Anterior cingulate cortex (tissue), 58 donors: ENCODE data around the gene ASCC1.

Source experiments
- DNase-seq, 58 donors: peaks; one replicate each; lab custom pipeline; 2025; lab: John Stamatoyannopoulos, UW

ASCC1 gene

GRCh38 chr10:72059843-72060822 lies 155.9 kb downstream of the ASCC1 start:
- DNase-seq: no peak

DNA sequence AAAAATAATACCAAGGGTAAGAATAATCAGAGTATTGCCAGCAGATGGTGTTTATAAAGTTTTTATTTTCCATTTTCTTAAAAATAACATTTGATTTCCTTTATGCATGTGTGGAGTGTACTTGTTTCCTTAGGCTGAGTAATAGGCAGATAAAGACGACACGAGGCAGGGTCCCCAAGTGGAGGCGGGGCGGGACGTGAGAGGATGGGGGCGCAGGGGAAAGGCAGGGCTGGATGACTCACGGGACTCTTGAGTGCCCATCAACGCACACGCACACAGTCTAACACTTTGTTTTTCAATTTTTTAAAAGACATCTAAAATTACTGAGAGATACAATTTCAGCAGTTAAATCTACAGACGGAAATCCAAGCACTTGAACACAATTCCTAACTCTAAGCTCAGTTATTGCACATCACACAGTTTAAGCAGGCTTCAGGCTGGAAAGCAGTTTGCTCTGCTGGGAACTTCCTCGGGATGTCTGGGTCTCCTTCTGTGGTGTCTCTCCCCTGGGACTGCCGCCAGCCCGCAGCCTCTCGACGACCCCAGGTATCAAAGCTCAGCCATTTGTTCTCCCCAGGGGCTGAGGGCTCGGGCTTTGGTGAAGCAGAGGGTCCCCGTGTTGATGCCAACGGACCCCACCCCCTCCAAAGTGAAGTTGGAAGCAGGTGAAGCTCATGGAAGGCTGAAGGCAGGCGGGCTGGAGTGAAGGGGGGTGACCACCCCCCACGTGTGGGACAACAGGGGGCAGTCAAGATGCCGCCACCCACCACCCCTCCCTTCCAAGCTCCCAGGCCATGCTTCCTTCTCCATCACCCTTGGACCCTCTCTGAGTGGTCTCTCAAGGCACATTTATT lies 156.9 kb downstream of the ASCC1 start:
- peak in 1 of 58 donors; percentile 12 for DNase-seq

DNA sequence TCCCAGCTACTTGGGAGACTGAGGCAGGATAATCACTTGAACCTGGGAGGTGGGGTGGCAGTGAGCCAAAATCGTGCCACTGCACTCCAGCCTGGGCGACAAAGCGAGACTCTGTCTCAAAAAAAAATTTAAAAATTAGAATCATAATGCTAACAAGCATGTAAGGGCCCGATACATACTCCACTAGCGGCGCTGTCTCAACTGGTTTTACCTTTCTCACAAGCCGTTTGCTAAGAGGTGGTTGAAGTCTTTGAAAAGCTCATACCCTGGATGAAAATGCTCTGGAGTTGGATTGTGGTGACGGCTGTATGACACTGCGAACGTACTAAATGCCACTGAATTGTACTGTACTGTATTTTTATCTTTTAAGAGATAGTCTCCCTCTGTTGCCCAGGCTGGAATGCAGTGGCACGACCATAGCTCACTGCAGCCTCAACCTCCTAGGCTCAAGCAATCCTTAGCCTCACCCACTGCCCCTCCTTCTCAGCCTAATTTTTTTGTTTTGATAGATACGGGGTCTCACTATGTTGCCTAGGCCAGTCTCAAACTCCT lies 157.7 kb downstream of the ASCC1 start:
- DNase-seq: no peak

- peak in 2 of 58 donors; percentile 6 to 16 for DNase-seq
These were observed 158.9 kb downstream of the ASCC1 start for GRCh38 chr10:72056932-72057751.

GRCh38 chr10:72056113-72056512 lies 160.0 kb downstream of the ASCC1 start:
- DNase-seq: no peak

- DNase-seq: no peak
These were observed 162.4 kb downstream of the ASCC1 start for GRCh38 chr10:72053690-72054089.

- no peak for DNase-seq
These were observed 165.2 kb downstream of the ASCC1 start for GRCh38 chr10:72050873-72051272.

DNA sequence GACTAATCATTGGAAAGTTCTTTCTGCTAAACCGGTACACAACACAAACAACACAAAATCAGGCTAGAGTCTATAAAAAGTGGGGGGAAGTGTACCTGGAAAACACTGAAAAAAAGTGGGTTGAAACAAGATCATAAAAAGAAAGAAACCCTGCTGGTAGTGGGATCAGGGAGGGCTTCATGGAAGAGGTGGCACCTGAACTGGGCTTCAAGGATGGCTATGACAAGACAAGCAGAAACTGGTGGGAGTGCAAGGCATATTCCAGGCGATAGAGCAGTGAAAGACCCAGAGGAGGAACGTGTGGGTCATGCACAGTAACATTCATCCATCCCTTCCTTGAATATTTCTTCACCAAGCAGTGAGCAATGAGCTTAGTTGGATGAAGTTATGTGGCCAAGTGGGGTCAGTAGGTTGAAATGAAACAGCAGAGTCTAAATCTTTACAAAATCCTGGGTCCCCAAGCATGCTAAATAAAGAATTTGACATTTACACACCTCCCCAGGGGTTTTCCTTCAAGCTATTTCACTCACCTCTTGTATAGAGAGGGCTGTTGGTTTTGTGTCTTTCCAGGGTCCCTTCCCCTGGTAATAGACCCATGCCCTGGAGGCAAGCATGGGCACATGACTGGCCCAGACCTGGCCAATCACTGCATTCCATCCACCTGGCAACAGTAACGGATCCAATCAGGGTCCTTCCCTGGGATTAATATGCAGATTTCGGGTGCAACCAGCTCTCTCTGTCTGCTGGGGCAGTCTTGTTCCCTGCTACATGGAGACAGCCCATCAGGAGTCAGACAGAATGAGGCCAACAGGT lies 165.9 kb downstream of the ASCC1 start:
- DNase-seq: no peak

DNA sequence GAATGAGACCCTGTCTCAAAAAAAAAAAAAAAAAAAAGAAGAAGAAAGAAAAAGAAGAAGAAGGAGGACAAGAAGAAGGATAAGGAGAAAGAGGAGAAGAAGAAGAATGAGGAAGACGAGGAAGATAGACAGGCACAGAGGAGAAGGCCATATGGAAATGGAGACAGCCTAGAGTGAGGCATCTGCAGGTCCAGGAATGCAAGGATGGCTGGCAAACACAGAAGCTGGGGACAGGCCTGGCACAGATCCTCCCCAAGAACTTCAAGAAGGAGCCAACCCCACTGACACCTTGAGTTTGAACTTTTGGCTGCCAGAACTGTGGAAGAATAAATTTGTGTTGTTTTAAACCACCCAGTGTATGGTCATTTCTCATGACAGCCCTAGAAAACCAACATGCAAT lies 166.6 kb downstream of the ASCC1 start:
- DNase-seq: no peak

DNA sequence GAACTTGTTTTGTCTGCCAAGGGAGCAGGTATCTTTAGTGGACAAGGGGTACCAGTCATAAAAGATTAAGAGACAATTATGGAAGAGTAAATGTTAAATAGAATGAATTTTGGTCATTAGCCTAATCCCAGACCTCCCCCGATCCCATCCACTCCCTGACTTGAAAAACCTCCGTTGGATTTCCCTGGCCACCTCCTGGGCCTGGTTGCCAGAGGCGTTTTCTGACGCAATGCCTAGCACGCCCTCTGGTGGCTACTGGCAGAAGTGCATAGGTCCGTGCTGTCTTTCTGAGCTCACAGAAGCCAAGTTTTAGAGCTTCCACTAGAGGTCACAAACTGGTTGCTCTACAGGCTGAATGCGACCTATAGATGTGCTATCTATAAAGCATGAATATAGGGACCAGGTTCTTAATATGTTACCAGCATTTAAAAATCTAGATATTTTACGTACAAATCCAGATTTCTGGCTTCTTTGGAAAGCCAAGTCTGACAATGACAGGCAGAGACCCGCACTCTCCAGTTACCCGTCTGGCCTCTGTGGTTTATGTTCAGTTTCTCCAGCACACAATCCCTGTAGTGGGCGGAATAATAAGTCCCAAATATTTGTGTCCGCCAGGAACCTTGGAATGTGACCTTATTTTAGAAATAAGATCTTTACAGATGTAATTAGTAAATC lies 167.5 kb downstream of the ASCC1 start:
- DNase-seq: peak in 57 of 58 donors; percentile 32 to 98 (median 87)
